Left kidney (tissue), 8 donors: ENCODE results near the gene COG5. TPM values are rescaled to one million over a fixed set of nuclear protein-coding genes. Genes with fewer than 3 reads are reported as not detected.

ENCODE experiments used
- DNase-seq: peaks from one replicate; pipeline ENCODE4 v3.0.0-alpha.2; 2013
- long read RNA-seq, 8 donors: transcript quantifications; one replicate each; lab custom pipeline, GENCODE V29; 2026
- polyA plus RNA-seq: library from polyadenylated mRNA; unstranded; fragments of 120-200 nt; gene quantifications from one replicate; pipeline ENCODE4 v1.2.1, GENCODE V29; 2013; ENCODE audit not compliant: insufficient read length

The COG5 gene
- polyA plus RNA-seq = 37.7 TPM
- long read RNA-seq, donor 1, full-length matches to known transcripts = 6 of 6 reads
- long read RNA-seq, donor 1, partial matches to known transcripts = 0 of 6 reads
- long read RNA-seq, donor 1, other reads (novel, unspliced or antisense) = 0 of 6 reads
- long read RNA-seq, donor 2, full-length matches to known transcripts = 4 of 4 reads
- long read RNA-seq, donor 2, partial matches to known transcripts = 0 of 4 reads
- long read RNA-seq, donor 2, other reads (novel, unspliced or antisense) = 0 of 4 reads
- long read RNA-seq, donor 3, full-length matches to known transcripts = 5 of 20 reads
- long read RNA-seq, donor 3, partial matches to known transcripts = 0 of 20 reads
- long read RNA-seq, donor 3, other reads (novel, unspliced or antisense) = 15 of 20 reads
- long read RNA-seq, donor 4 = 0 reads
- long read RNA-seq, donor 5, full-length matches to known transcripts = 9 of 67 reads
- long read RNA-seq, donor 5, partial matches to known transcripts = 25 of 67 reads
- long read RNA-seq, donor 5, other reads (novel, unspliced or antisense) = 33 of 67 reads
- long read RNA-seq, donor 6, full-length matches to known transcripts = 2 of 24 reads
- long read RNA-seq, donor 6, partial matches to known transcripts = 8 of 24 reads
- long read RNA-seq, donor 6, other reads (novel, unspliced or antisense) = 14 of 24 reads
- long read RNA-seq, donor 7, full-length matches to known transcripts = 7 of 7 reads
- long read RNA-seq, donor 7, partial matches to known transcripts = 0 of 7 reads
- long read RNA-seq, donor 7, other reads (novel, unspliced or antisense) = 0 of 7 reads
- long read RNA-seq, donor 8, full-length matches to known transcripts = 6 of 6 reads
- long read RNA-seq, donor 8, partial matches to known transcripts = 0 of 6 reads
- long read RNA-seq, donor 8, other reads (novel, unspliced or antisense) = 0 of 6 reads

- DNase-seq = peak; percentile 87
These were observed at the start of gene COG5, which contains the start of gene DUS4L for GRCh38 chr7:107563775-107564552. TSS of gene COG5 (minus strand) at chr7:107563920. CDS start at chr7:107563896, 24 bp downstream. TSS of gene DUS4L (plus strand) at chr7:107563971. CDS start at chr7:107567071, 3,100 bp downstream.

GRCh38 chr7:107613439-107613838 is 49.7 kb upstream of the COG5 start:
- DNase-seq = no peak

- DNase-seq = no peak
These were observed 46.6 kb upstream of the COG5 start for GRCh38 chr7:107610323-107610722.

DNA sequence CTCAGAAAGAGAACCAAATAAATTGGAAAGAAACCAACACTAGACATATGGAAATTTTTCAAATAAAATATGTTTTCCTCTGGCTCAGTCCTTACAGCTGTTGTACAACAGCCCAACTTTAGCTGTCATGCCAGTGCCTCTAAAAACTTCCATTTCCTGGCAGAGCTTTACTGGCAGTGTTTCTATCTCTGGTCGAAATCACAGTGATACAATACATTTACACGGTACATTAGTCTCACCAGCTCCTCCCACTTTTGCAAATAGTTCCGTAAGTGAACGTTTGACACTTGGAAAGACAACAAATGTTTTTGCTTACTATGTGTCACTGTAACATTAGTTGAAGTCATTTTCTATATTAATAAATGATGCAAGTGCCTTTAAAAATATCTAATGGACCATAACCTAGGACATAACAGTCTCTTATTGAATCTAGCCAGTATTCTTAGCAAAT is 46.1 kb upstream of the COG5 start:
- no peak for DNase-seq

DNA sequence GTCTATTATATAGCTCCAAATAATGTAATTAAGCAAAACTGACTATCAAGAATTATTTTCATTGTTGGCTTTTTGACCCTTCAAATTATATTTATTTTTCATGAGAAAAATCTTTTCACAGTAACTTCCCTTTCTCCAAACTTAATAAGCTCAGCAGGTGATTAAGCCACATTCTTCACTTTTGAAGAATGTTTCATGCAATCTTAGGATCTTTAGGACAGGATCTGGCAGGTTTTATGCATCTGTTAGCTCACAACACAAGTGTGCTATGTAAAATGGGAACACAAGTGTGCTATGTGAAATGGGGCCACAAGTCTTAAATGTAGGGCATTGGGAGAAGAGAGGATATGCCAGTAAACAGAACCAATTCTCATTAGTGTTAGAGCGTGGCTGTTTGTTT is 42.6 kb upstream of the COG5 start:
- no peak for DNase-seq

GRCh38 chr7:107605218-107605815 is 41.6 kb upstream of the COG5 start:
- no peak for DNase-seq

- DNase-seq = no peak
These were observed 37.1 kb upstream of the COG5 start for GRCh38 chr7:107600816-107601215.

GRCh38 chr7:107599262-107599661 is 35.5 kb upstream of the COG5 start:
- DNase-seq = no peak

DNA sequence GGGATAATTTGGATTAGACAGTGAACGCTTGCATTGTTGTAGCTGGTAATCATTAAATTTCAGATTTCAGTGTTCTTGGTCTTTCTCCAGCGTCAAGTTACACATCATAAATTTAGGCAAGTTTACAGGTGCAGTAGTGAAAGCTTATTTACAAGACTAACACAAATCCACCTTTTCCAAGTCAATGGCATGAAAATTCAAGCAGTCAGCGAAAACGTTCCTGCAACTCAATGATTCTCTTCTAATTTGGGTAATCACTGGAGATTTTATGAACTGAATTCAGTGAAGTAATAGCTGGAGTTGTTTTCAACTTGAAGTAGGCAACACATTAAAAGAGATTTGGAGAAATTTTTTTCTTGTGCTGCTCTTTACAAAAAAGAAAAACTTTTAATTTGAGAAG is 34.2 kb upstream of the COG5 start:
- DNase-seq = no peak

GRCh38 chr7:107597582-107597916 is 33.8 kb upstream of the COG5 start:
- DNase-seq = no peak

GRCh38 chr7:107596881-107597581 is 33.3 kb upstream of the COG5 start:
- DNase-seq = no peak

GRCh38 chr7:107594961-107595737 is 31.4 kb upstream of the COG5 start:
- DNase-seq = peak; percentile 42

- DNase-seq = no peak
These were observed 29.3 kb upstream of the COG5 start for GRCh38 chr7:107593025-107593410.

GRCh38 chr7:107592361-107593024 is 28.8 kb upstream of the COG5 start:
- DNase-seq = no peak

- no peak for DNase-seq
These were observed 27.7 kb upstream of the COG5 start for GRCh38 chr7:107591421-107591820.

DNA sequence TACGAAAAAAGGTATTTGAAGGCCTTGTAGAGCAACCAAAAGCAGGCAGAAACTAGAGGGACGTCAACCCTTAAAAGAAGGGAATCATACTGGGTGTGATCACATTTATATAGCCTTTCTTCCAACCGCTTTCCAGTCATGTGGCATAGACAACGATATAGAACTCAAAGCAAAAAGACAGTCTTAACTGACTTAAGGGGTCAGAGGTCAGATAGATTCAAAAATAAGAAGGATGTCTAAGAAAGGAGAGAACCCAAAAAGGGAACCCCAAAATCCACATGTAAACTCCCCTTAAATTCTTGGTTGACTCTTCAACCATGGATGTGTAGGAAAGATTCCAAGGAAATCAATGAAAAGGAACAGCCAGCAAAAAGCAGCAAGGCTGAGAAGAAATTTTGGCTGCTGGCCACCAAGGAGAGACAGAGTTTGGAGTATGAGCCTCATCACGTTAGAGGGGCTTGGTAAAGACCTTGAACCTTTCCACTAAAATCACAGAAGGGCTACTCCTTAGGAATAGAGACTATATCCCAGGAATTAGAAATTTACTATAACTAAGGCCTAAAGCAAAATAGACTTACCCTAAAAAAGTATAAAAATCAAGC is 24.9 kb upstream of the COG5 start:
- no peak for DNase-seq

GRCh38 chr7:107584716-107585115 is 21.0 kb upstream of the COG5 start:
- DNase-seq = no peak

GRCh38 chr7:107582875-107583274 is 19.2 kb upstream of the COG5 start:
- no peak for DNase-seq

- no peak for DNase-seq
These were observed 17.8 kb upstream of the COG5 start for GRCh38 chr7:107581387-107582013.
